Neural crest cell (in vitro differentiated cells): ENCODE data around the gene SLC41A2. TPM values are rescaled to one million over a fixed set of nuclear protein-coding genes. Genes with fewer than 3 reads are reported as not detected.

Source experiments
- DNase-seq: peaks from one replicate; pipeline ENCODE4 v3.0.0; 2021; ENCODE audit warnings: low read depth, mixed read lengths, low spot score
- H3K27ac Mint-ChIP-seq: one replicate; pipeline ENCODE4 v1.8.0; 2021; ENCODE audit warnings: mild to moderate bottlenecking, mixed read lengths; ENCODE audit not compliant: unreplicated experiment
- H3K27me3 Mint-ChIP-seq: 2 replicates; pipeline ENCODE4 v1.8.0; 2021; ENCODE audit warnings: low read depth, mild to moderate bottlenecking, mixed read lengths
- H3K36me3 Mint-ChIP-seq: 2 replicates; pipeline ENCODE4 v1.8.0; 2021; ENCODE audit warnings: low read depth, mild to moderate bottlenecking, mixed read lengths
- H3K4me1 Mint-ChIP-seq: 2 replicates; pipeline ENCODE4 v1.8.0; 2021; ENCODE audit warnings: mixed read lengths
- H3K4me3 Mint-ChIP-seq: one replicate; pipeline ENCODE4 v1.8.0; 2021; ENCODE audit warnings: mild to moderate bottlenecking, mixed read lengths
- H3K9me3 Mint-ChIP-seq: 2 replicates; pipeline ENCODE4 v1.8.0; 2021; ENCODE audit warnings: mixed read lengths
- CTCF ChIP-seq: fragments of 200-600 bp; sonication (generic); conservative IDR thresholded peaks from 2 replicates; pipeline ENCODE4 v1.5.0; 2021; ENCODE audit warnings: antibody characterized with exemption, mild to moderate bottlenecking
- long read RNA-seq: library from polyadenylated mRNA; unstranded; transcript quantifications from one replicate; pipeline ENCODE4 v2.0.0, GENCODE V29; 2020
- total RNA-seq: library from RNA; stranded (reverse); gene quantifications from 2 replicates; pipeline ENCODE4 v1.2.1, GENCODE V29; 2021

Gene SLC41A2
- total RNA-seq, result 1.9 and 3.8 TPM in 2 replicates
- long read RNA-seq, partial matches to known transcripts, result 0 of 3 reads
- long read RNA-seq, other reads (novel, unspliced or antisense), result 3 of 3 reads

- Mint-ChIP-seq H3K36me3 (no peaks in the 10 kb centered on the region), H3K27me3 (peaks cover 51% of the 10 kb centered on the region), H3K4me1 (peaks cover 13% of the 10 kb centered on the region), H3K9me3 (no peaks in the 10 kb centered on the region), H3K4me3 (peak within 1 kb of the TSS; percentile 89), H3K27ac (peak within 1 kb of the TSS; percentile 21)
- peak; percentile 49 for TF ChIP-seq CTCF
- peak; percentile 64 for DNase-seq
Observed at GRCh38 chr12:104958001-104958804, at the start of gene SLC41A2. TSS of gene SLC41A2 (minus strand) at chr12:104958290. CDS start at chr12:104928527, 29,763 bp downstream.

- Mint-ChIP-seq H3K9me3 (peaks cover 6% of the 10 kb centered on the region), H3K27me3 (no peaks in the 10 kb centered on the region), H3K4me3 (no peak overlapping the region), H3K36me3 (peaks cover 54% of the 10 kb centered on the region), H3K4me1 (peaks cover 2% of the 10 kb centered on the region), H3K27ac (no peak overlapping the region)
- no peak for DNase-seq
- no peak for TF ChIP-seq CTCF
Observed at GRCh38 chr12:105001476-105001875, 43.4 kb upstream of the SLC41A2 start.

GRCh38 chr12:104999347-104999685, 41.2 kb upstream of the SLC41A2 start:
- Mint-ChIP-seq H3K4me1 (no peaks in the 10 kb centered on the region), H3K27me3 (no peaks in the 10 kb centered on the region), H3K9me3 (no peaks in the 10 kb centered on the region), H3K4me3 (no peak overlapping the region), H3K27ac (peak overlapping the region; percentile 69), H3K36me3 (peaks cover 38% of the 10 kb centered on the region)
- no peak for TF ChIP-seq CTCF
- DNase-seq, result no peak

- Mint-ChIP-seq H3K4me1 (no peaks in the 10 kb centered on the region), H3K36me3 (peaks cover 34% of the 10 kb centered on the region)
- no peak for TF ChIP-seq CTCF
Observed at GRCh38 chr12:104998423-104999346, 40.6 kb upstream of the SLC41A2 start.

GRCh38 chr12:104997541-104997940, 39.5 kb upstream of the SLC41A2 start:
- no peak for DNase-seq
- H3K9me3 Mint-ChIP-seq, result no peaks in the 10 kb centered on the region
- peaks cover 32% of the 10 kb centered on the region for H3K36me3 Mint-ChIP-seq
- no peak overlapping the region for H3K27ac Mint-ChIP-seq
- H3K27me3 Mint-ChIP-seq, result no peaks in the 10 kb centered on the region
- TF ChIP-seq CTCF, result no peak
- no peak overlapping the region for H3K4me3 Mint-ChIP-seq
- H3K4me1 Mint-ChIP-seq, result no peaks in the 10 kb centered on the region

More at GRCh38 chr12:104998423-104999346, 40.6 kb upstream of the SLC41A2 start:
- no peak overlapping the region for H3K4me3 Mint-ChIP-seq
- no peak for DNase-seq
- H3K9me3 Mint-ChIP-seq, result no peaks in the 10 kb centered on the region
- no peaks in the 10 kb centered on the region for H3K27me3 Mint-ChIP-seq
- peak overlapping the region; percentile 69 for H3K27ac Mint-ChIP-seq
